ENCODE measurements around the gene TBC1D22A. TPM values are rescaled to one million over a fixed set of nuclear protein-coding genes. Genes with fewer than 3 reads are reported as not detected.

Gene TBC1D22A
- total RNA-seq, 1 experiment from 2014 or later: 14.3 TPM

GRCh38 chr22:46835288-46835687 lies 72.8 kb downstream of the TBC1D22A start:
- Histone ChIP-seq H3K9me2 (replicated peaks; ENCODE audit: low read length) (no peaks in the 10 kb centered on the region), H3K9ac (ENCODE audit: low read length) (no peak overlapping the region), H3K36me3 (ENCODE audit: low read depth, low read length) (peaks cover 9% of the 10 kb centered on the region; the same call in 1 of the 2 replicates), H3K9me3 (ENCODE audit: low read length) (0 out of 2 replicates have a peak, but pooled peaks cover 6% of the 10 kb centered on the region), H3K4me2 (ENCODE audit: low read length) (no peak overlapping the region), H3K27me3 (ENCODE audit: low read length) (no peaks in the 10 kb centered on the region), H3K27ac (ENCODE audit: low read length) (no peak overlapping the region), H3K4me3 (ENCODE audit: low read length) (no peak overlapping the region), H3K4me1 (ENCODE audit: insufficient read depth, low read length) (peaks cover 13% of the 10 kb centered on the region), H2AFZ (ENCODE audit: low read length) (no peak overlapping the region), H4K20me1 (ENCODE audit: low read length) (no peaks in the 10 kb centered on the region), H3F3A (ENCODE audit: low read length, unreplicated experiment) (no peaks in the 10 kb centered on the region), H3K79me2 (ENCODE audit: low read length) (peaks cover 23% of the 10 kb centered on the region)
- ATAC-seq (no peak), DNase-seq (no peak)
- no TSS peak for BruUV-seq (replicated peaks)
- ChIA-PET CTCF (no interaction called here), POLR2A (ENCODE audit: unreplicated experiment) (no interaction called here)
- intact Hi-C loops (cut with micrococcal nuclease): no loop called here
- TF ChIP-seq EZH2phosphoT487 (IDR thresholded peaks at IDR 0.05; ENCODE audit: borderline replicate concordance, low read length): no peak
- TF ChIP-seq CTCF (conservative IDR thresholded peaks at IDR 0.05; ENCODE audit: low read depth, low read length): no peak

GRCh38 chr22:46835693-46836092 lies 73.2 kb downstream of the TBC1D22A start:
- DNase-seq (no peak), ATAC-seq (no peak)
- intact Hi-C loops (cut with micrococcal nuclease): no loop called here
- H4K20me1 ChIP-seq (ENCODE audit: low read length): no peaks in the 10 kb centered on the region
- H3K27me3 ChIP-seq (ENCODE audit: low read length): no peaks in the 10 kb centered on the region
- H3K79me2 ChIP-seq (ENCODE audit: low read length): peaks cover 23% of the 10 kb centered on the region
- CTCF ChIA-PET: no interaction called here
- H3K36me3 ChIP-seq (ENCODE audit: low read depth, low read length): peaks cover 9% of the 10 kb centered on the region; the same call in 1 of the 2 replicates
- H3K9me3 ChIP-seq (ENCODE audit: low read length): 0 out of 2 replicates have a peak, but pooled peaks cover 6% of the 10 kb centered on the region
- H3K4me1 ChIP-seq (ENCODE audit: insufficient read depth, low read length): peaks cover 9% of the 10 kb centered on the region
- no peak overlapping the region for H3K27ac ChIP-seq (ENCODE audit: low read length)
- no peaks in the 10 kb centered on the region for H3K9me2 ChIP-seq (replicated peaks; ENCODE audit: low read length)
- BruUV-seq (replicated peaks): no TSS peak
- POLR2A ChIA-PET (ENCODE audit: unreplicated experiment): no interaction called here
- H2AFZ ChIP-seq (ENCODE audit: low read length): no peak overlapping the region
- no peak for TF ChIP-seq EZH2 (IDR thresholded peaks at IDR 0.05; ENCODE audit: low read length, unreplicated experiment)
- no peak for TF ChIP-seq CTCF (conservative IDR thresholded peaks at IDR 0.05; ENCODE audit: low read depth, low read length)
- no peak for TF ChIP-seq EZH2phosphoT487 (IDR thresholded peaks at IDR 0.05; ENCODE audit: borderline replicate concordance, low read length)
- no peak overlapping the region for H3K4me3 ChIP-seq (ENCODE audit: low read length)
- no peaks in the 10 kb centered on the region for H3F3A ChIP-seq (ENCODE audit: low read length, unreplicated experiment)
- H3K4me2 ChIP-seq (ENCODE audit: low read length): no peak overlapping the region
- H3K9ac ChIP-seq (ENCODE audit: low read length): no peak overlapping the region

- no peaks in the 10 kb centered on the region for H3K9me3 ChIP-seq (ENCODE audit: low read length)
- H3K9me2 ChIP-seq (replicated peaks; ENCODE audit: low read length): no peaks in the 10 kb centered on the region
- H3K27ac ChIP-seq (ENCODE audit: low read length): no peak overlapping the region
- CTCF ChIA-PET: no interaction called here
- no peak overlapping the region for H3K9ac ChIP-seq (ENCODE audit: low read length)
- H3F3A ChIP-seq (ENCODE audit: low read length, unreplicated experiment): no peaks in the 10 kb centered on the region
- POLR2A ChIA-PET (ENCODE audit: unreplicated experiment): no interaction called here
- H3K36me3 ChIP-seq (ENCODE audit: low read depth, low read length): no peaks in the 10 kb centered on the region
- H2AFZ ChIP-seq (ENCODE audit: low read length): no peak overlapping the region
- no peaks in the 10 kb centered on the region for H3K27me3 ChIP-seq (ENCODE audit: low read length)
- intact Hi-C loops (cut with micrococcal nuclease): no loop called here
- no peak overlapping the region for H3K4me2 ChIP-seq (ENCODE audit: low read length)
- DNase-seq (no peak), ATAC-seq (no peak)
- no peak overlapping the region for H3K4me3 ChIP-seq (ENCODE audit: low read length)
- BruUV-seq (replicated peaks): no TSS peak
- TF ChIP-seq CTCF (conservative IDR thresholded peaks at IDR 0.05; ENCODE audit: low read depth, low read length) (no peak), EZH2phosphoT487 (IDR thresholded peaks at IDR 0.05; ENCODE audit: borderline replicate concordance, low read length) (no peak), EZH2 (IDR thresholded peaks at IDR 0.05; ENCODE audit: low read length, unreplicated experiment) (no peak)
- H3K4me1 ChIP-seq (ENCODE audit: insufficient read depth, low read length): peaks cover 12% of the 10 kb centered on the region
- no peaks in the 10 kb centered on the region; the same call in 1 of the 2 replicates for H3K79me2 ChIP-seq (ENCODE audit: low read length)
- no peaks in the 10 kb centered on the region for H4K20me1 ChIP-seq (ENCODE audit: low read length)
These were observed 79.1 kb downstream of the TBC1D22A start for GRCh38 chr22:46841522-46841921.

Data from PC-3 (cell line).